MG63 (cell line): ENCODE results near the gene VWA8. TPM values are rescaled to one million over a fixed set of nuclear protein-coding genes. Genes with fewer than 3 reads are reported as not detected.
"Not testable (repeated sequence)": the region's sequence is repeated elsewhere in the genome, so short reads cannot be mapped to it uniquely, and the experiment has no call there.

Experiments
- DNase-seq: peaks from one replicate; pipeline ENCODE4 v3.0.0-alpha.2; 2020
- H3K27me3 ChIP-seq: fragments of 250-450 bp; sonication (Bioruptor Pico); 2 replicates; pipeline ENCODE4 v1.5.1; 2020; ENCODE audit warnings: mild to moderate bottlenecking, moderate library complexity
- H3K36me3 ChIP-seq: fragments of 250-450 bp; sonication (Bioruptor Pico); 2 replicates; pipeline ENCODE4 v1.5.1; 2020; ENCODE audit warnings: mild to moderate bottlenecking, moderate library complexity
- H3K4me3 ChIP-seq: fragments of 250-450 bp; sonication (Bioruptor Pico); 2 replicates; pipeline ENCODE4 v1.5.1; 2020; ENCODE audit warnings: mild to moderate bottlenecking, moderate library complexity
- H3K9me3 ChIP-seq: fragments of 250-450 bp; sonication (Bioruptor Pico); 2 replicates; pipeline ENCODE4 v1.5.1; 2020; ENCODE audit warnings: mild to moderate bottlenecking, moderate library complexity
- total RNA-seq: library from RNA; depleted of rRNA; stranded (reverse); fragments of >200 nt; shearing (Covaris generic); gene quantifications from 2 replicates; pipeline ENCODE4 v1.2.3, GENCODE V29; 2014; ENCODE audit warnings: low replicate concordance

VWA8 gene
- total RNA-seq, 1 experiment from 2014 or later = 10.5 TPM

DNA sequence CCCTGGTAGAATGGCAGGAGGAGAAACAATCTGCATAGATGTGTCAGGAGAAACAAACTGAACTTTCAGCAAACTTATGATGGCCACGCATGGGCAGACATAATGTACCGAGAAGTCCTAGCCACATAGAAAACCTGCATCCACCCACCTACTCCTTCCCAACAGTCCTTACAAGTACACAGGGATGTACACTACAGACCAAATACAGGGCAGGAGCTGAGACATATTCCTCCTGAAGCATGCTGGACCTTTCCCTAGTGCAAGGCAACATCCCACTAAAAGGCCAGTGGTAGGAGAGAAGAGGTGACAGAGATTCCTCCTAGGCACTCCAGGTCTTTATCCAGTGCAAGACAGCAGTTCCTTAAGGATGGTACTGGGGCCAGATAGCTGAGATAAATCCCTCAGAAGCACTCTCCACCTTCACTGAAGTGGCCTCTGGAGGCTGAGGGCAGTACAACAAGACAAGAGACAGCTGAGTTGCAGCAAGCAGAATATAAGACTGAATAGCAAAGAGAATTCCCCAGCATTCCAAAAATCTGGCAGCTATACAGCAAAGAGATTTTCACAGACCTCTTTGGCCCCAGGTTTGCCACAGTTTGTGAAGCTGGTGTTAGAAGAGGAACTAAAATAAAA is 18.3 kb downstream of the VWA8 start:
- Histone ChIP-seq H3K27me3 (no peaks in the 10 kb centered on the region), H3K4me3 (no peak overlapping the region), H3K36me3 (peaks cover 19% of the 10 kb centered on the region), H3K9me3 (peaks cover 7% of the 10 kb centered on the region; the same call in 1 of the 2 replicates)
- DNase-seq = peak; percentile 29

DNA sequence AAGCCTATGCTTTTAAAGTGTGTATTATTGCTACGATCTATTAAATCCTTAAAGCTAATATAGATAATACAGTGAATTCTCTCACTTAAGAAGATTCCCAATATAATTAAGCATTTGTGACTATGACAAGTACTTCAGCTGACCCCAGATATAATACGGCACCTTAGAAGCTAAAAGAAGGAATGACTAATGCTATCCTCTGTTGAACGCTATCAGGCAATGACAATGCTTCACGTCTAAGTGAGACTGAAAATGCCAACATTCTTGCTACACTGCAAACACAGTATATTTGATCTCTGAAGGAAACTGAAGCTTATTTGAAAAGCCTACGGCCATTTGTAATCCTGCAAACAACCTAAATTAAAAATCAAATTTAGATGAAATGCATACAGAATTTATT is 19.7 kb downstream of the VWA8 start:
- no peak overlapping the region for H3K4me3 ChIP-seq
- H3K27me3 ChIP-seq = no peaks in the 10 kb centered on the region
- peaks cover 2% of the 10 kb centered on the region; the same call in 1 of the 2 replicates for H3K9me3 ChIP-seq
- H3K36me3 ChIP-seq = peaks cover 12% of the 10 kb centered on the region
- no peak for DNase-seq

DNA sequence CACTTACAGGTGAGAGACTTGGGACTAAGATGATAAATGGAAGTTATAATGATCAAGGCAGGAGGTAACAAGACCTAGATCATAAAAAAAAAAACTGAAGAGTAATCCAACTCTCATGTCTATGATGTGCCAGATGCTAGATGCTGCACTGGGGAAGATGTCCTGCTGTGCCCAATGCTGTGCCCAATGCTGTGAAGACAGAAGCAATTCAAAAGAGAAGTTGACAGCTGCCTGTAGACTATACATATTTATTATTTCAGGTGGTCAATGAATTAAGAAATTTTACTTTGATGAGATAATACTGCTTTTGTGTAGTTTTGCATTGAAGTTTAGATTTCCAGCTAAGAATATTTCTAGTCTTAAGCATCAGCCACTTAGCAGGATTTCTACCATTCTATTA is 21.5 kb downstream of the VWA8 start:
- no peak for DNase-seq
- peaks cover 4% of the 10 kb centered on the region; the same call in 1 of the 2 replicates for H3K36me3 ChIP-seq
- H3K9me3 ChIP-seq = no peaks in the 10 kb centered on the region
- H3K27me3 ChIP-seq = no peaks in the 10 kb centered on the region
- H3K4me3 ChIP-seq = no peak overlapping the region

DNA sequence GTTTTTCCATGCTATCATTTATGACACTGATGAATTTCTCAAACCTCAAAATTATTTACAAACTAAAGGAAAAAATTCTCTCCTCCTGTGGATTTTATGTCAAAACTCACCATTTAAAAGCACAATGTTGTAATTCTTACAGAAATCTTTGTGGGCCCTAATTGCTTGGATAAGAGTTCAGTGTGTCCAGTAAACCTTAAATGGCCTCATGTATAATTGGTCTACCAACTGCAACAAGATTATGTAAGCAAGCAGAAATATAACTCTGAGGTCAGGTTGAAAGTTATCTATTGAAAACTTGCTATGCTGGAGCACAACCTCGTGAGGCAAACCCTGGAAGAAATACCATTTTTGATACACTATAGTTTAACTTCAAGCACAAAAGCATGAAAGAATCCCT is 22.0 kb downstream of the VWA8 start:
- Histone ChIP-seq H3K27me3 (no peaks in the 10 kb centered on the region), H3K9me3 (no peaks in the 10 kb centered on the region), H3K4me3 (no peak overlapping the region), H3K36me3 (peaks cover 4% of the 10 kb centered on the region; the same call in 1 of the 2 replicates)
- no peak for DNase-seq

DNA sequence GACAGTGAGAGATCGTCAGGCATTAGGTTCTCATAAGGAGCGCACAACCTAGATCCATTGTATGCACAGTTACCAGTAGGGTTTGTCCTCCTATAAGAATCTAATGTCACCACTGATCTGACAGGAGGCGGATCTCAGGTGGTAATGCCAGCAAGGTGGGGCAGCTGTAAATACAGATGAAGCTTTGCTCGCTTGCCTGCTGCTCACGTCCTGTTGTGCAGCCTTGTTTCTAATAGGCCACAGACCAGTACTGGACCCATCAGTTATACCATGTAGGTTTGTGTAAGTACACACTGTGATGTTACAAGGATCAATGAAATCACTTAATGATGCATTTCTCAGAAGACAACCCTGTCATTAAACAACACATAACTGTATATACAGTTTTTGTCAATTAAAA is 23.5 kb downstream of the VWA8 start:
- no peak for DNase-seq
- no peaks in the 10 kb centered on the region for H3K27me3 ChIP-seq
- H3K9me3 ChIP-seq = 0 out of 2 replicates have a peak, but pooled peaks cover 2% of the 10 kb centered on the region
- H3K4me3 ChIP-seq = no peak overlapping the region
- peaks cover 3% of the 10 kb centered on the region; the same call in 1 of the 2 replicates for H3K36me3 ChIP-seq

DNA sequence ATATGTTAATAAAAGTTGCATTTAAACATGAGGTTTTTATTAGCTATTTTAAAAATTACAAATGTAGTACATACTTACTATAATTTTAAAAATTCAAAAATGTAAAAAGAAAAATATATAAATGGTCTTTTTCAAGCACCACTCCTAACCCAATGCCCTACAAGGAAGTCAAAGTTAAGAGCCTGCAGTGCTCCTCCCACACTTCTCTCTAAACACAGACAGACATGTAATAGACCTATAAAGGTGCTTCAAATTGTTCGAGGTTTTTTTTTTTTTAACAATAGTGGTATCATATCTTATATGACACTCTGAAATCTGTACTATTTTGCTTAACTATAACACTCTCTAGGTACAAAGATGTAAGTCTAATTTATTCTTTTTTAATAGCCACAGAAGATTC is 25.4 kb downstream of the VWA8 start:
- no peaks in the 10 kb centered on the region for H3K36me3 ChIP-seq
- no peak overlapping the region for H3K4me3 ChIP-seq
- DNase-seq = no peak

DNA sequence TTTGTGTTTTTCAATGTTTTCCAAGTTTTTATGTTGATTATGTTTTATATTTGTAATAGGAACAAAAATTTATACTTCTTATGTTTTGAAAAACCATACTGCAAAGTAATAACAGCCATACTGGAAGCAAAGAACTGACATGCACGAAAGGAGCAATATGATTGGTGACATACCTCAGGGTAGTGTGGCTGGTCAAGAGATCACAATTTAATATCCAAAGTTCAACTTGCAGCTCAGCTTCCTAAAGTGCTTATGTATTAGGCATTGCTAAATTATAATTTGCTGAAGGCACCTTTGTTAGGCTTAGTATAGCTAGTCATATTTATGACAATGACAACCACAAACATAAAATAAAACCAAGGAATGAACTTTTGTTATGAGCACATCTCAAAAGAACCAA is 25.9 kb downstream of the VWA8 start:
- H3K27me3 ChIP-seq = no peaks in the 10 kb centered on the region
- no peaks in the 10 kb centered on the region for H3K36me3 ChIP-seq
- DNase-seq = no peak
- H3K9me3 ChIP-seq = 0 out of 2 replicates have a peak, but pooled peaks cover 2% of the 10 kb centered on the region
- no peak overlapping the region for H3K4me3 ChIP-seq

More for the DNA sequence above, 25.4 kb downstream of the VWA8 start:
- Histone ChIP-seq H3K9me3 (0 out of 2 replicates have a peak, but pooled peaks cover 2% of the 10 kb centered on the region), H3K27me3 (no peaks in the 10 kb centered on the region)

DNA sequence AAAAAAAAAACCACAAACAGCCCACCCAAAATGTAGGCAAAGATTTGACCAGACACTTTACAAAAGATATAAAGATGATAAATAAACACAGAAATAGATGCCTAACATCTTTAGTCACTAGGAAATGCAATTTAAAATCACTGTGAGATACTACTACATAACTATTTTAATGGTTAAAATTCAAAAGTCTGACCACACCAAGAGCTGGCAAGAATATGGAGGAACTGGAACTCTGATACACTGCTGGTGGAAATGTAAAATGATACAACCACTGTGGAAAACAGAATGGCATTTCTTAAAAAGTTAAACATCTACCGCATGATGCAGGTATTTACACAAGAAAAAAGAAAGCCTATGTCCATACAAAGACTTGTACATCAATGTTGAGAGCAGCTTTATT is 26.8 kb downstream of the VWA8 start:
- Histone ChIP-seq H3K36me3 (no peaks in the 10 kb centered on the region), H3K4me3 (no peak overlapping the region), H3K9me3 (0 out of 2 replicates have a peak, but pooled peaks cover 2% of the 10 kb centered on the region), H3K27me3 (no peaks in the 10 kb centered on the region)
- DNase-seq = no peak

DNA sequence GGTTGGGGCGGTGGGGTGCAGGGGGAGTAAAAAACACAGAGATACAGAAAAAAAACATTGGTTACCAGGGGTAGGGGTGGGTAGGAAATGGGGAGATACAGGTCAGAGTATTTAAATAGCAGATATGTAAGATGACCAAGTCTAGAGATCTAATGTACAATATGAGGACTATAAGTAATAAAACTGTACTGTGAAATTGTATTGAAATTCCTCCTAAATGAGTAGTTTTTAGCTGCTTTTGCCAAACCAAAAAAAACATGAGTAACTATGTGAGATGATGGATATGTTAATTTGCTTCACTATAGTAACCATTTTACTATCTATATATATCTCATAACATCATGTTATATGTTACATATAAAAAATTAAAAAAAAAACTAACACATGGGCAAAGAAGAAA is 29.6 kb downstream of the VWA8 start:
- Histone ChIP-seq H3K9me3 (peaks cover 20% of the 10 kb centered on the region), H3K27me3 (no peaks in the 10 kb centered on the region), H3K4me3 (no peak overlapping the region), H3K36me3 (peaks cover 7% of the 10 kb centered on the region)
- DNase-seq = no peak

DNA sequence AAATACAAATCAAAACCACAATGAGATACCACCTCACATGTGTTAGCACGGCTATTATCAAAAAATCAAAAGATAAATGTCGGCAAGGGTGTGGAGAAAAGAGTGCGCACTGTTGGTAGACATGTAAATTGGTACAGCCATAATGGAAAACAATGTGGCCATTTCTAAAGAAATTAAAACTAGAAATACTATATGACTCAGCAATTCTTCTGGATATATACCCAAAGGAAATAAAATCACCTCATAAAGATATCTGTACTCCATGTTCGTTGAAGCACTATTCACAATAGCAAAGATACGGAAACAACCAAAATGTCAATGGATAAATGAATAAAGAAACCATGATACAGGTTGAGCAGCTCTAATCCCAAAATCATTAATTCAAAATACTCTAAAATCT is 30.8 kb downstream of the VWA8 start:
- no peaks in the 10 kb centered on the region for H3K27me3 ChIP-seq
- H3K9me3 ChIP-seq = peaks cover 21% of the 10 kb centered on the region
- no peak for DNase-seq
- no peak overlapping the region for H3K4me3 ChIP-seq
- peaks cover 13% of the 10 kb centered on the region for H3K36me3 ChIP-seq

DNA sequence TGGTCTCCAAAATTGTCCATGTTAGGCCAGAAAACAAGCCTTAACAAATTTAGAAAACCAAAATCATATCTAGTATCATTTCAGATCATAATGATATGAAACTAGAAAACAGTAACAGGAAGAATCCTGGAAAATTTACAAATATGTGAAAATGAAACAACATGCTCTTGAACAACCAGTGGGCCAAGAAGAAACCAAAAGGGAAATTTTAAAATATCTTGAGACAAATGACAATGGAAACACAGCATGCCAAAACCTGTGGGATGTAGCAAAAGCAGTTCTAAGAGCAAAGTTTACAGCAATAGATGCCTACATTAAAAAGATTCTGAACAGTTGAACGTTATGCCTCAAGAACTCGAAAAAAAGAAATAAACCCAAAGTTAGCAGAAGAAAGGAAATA is 32.6 kb downstream of the VWA8 start:
- no peak for DNase-seq
- Histone ChIP-seq H3K4me3 (no peak overlapping the region), H3K27me3 (no peaks in the 10 kb centered on the region), H3K9me3 (peaks cover 19% of the 10 kb centered on the region), H3K36me3 (peaks cover 13% of the 10 kb centered on the region)

DNA sequence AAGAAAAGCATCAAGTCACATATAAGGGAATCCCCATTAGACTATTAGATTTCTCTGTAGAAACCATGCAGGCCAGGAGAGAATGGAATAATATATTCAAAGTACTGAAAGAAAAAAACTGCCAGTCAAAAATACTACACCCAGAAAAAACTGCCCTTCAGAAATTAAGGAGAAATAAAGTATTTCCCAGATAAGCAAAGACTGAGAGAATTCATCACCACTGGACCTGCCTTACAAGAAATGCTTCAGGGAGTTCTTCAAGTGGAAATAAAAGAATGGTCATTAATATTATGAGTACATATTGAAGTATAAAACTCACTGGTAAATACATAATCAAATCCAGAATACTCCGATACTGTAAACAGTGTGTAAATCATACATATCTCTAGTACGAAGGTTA is 35.9 kb downstream of the VWA8 start:
- Histone ChIP-seq H3K4me3 (no peak overlapping the region), H3K9me3 (peaks cover 24% of the 10 kb centered on the region), H3K27me3 (no peaks in the 10 kb centered on the region), H3K36me3 (peaks cover 13% of the 10 kb centered on the region)
- DNase-seq = no peak

DNA sequence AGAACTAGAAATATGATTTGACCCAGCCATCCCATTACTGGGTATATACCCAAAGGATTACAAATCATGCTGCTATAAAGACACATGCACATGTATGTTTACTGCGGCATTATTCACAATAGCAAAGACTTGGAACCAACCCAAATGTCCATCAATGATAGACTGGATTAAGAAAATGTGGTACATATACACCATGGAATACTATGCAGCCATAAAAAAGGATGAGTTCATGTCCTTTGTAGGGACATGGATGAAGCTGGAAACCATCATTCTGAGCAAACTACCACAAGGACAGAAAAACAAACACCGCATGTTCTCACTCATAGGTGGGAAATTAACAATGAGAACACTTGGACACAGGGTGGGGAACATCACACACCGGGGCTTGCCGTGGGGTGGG is 38.0 kb downstream of the VWA8 start:
- H3K4me3 ChIP-seq, H3K36me3 ChIP-seq, H3K27me3 ChIP-seq, DNase-seq: not testable (repeated sequence)
- peaks cover 19% of the 10 kb centered on the region for H3K9me3 ChIP-seq

DNA sequence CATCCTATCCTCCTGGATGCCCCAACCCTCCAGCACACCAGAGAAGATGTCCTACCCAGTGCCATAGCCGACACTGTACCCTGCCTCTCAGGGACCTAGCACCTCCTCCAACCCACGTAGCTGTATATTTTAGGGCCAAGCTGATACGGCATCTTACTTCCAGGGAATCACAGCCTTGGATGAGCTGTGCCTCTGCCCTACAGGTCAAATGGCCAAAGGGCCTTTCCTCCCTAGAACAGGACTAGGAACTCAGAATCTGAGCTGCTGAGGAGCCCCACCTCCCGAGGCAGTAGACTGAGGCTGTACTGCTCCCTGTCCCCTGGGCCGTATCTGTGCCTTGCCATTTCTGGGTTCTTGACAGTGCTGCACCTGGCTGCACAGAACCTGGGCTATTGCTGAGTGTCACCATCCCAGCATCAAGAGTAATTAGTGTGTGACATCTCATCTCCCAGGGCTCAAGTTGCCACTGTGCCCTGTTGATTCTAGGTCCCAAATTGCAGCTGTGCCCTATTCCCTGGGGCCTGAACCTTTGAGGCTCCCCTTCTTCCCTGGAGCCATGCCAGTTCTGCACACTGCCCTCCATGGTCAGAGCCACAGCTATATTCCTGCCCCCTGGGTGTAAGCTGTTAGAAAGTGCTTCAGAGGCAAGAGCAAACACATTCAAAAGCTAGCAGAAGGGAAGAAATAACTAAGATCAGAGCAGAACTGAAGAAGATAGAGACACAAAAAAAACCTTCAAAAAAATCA is 41.0 kb downstream of the VWA8 start:
- H3K27me3 ChIP-seq = no peaks in the 10 kb centered on the region
- no peak for DNase-seq
- no peak overlapping the region for H3K4me3 ChIP-seq
- H3K36me3 ChIP-seq = no peaks in the 10 kb centered on the region
- peaks cover 5% of the 10 kb centered on the region for H3K9me3 ChIP-seq

DNA sequence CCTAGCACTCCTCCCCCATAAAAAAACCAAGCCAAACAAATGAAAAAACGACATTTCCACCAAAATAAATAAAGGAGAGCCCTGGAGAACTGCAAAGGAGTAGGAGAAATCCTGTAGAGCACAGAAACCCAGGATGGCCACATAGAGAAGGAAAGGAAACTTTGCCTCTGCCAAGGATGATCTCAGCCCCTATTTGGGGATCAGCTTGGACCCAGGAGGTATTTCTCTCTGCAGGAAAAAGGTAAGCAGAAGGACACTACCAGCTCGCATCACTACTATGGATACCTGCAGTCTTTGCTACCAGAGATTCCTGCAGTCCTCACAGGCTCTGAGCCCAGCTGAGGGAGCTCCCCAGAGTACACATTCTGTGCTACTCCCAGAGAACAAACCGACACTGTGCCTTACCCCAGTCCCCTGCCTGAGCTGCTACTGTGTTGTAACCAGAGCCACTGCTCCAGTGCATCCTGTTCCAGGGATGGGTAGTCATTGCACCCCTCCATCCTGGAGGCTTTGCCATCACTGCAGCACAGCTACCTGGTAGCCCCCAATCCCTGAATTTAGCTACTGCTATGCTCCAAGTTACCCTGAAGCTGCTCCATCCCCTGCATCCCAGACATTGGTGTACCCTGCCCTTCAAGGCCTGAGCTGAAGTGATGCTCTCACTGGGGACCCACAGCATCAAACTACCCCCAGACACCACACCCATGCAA is 41.7 kb downstream of the VWA8 start:
- Histone ChIP-seq H3K4me3 (no peak overlapping the region), H3K9me3 (peaks cover 5% of the 10 kb centered on the region; the same call in 1 of the 2 replicates), H3K27me3 (no peaks in the 10 kb centered on the region), H3K36me3 (no peaks in the 10 kb centered on the region)
- peak; percentile 21 for DNase-seq

DNA sequence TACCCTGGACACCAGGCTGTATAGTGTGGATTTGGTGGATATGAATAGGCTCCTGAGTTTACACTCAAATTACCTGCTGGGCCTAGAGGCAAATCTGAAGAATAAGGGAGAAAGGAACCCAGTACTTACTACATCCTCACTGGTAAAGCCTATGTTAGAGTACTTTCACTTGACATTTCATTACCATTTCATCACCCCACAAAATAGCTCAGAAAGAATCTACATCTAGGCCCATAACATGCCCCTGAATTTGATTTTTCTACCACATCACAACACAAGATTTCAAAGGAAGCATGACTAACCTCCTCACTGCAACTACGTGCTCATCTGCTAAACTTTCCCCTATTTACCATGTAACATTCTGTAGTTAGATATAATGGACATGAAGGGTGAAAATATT is 43.3 kb downstream of the VWA8 start:
- Histone ChIP-seq H3K27me3 (no peaks in the 10 kb centered on the region), H3K4me3 (no peak overlapping the region), H3K9me3 (0 out of 2 replicates have a peak, but pooled peaks cover 2% of the 10 kb centered on the region), H3K36me3 (no peaks in the 10 kb centered on the region)
- DNase-seq = no peak
